Measurements from ENCODE around the gene SLC25A23.

Gene SLC25A23

GRCh38 chr19:6416658-6417405, 42.8 kb downstream of the SLC25A23 start:
- TF ChIP-seq Cebpa-rat (IDR thresholded peaks at IDR 0.05) = no peak
- Histone ChIP-seq H3K27ac (no peak overlapping the region), H3K4me1 (0 out of 2 replicates have a peak, but pooled peaks cover under 1% of the 10 kb centered on the region), H3K36me3 (peaks cover 97% of the 10 kb centered on the region), H3K9ac (no peak overlapping the region), H3K4me2 (no peak overlapping the region), H3K9me3 (no peaks in the 10 kb centered on the region), H3K27me3 (no peaks in the 10 kb centered on the region), H4K20me1 (peaks cover 92% of the 10 kb centered on the region), H3K4me3 (no peak overlapping the region)

DNA sequence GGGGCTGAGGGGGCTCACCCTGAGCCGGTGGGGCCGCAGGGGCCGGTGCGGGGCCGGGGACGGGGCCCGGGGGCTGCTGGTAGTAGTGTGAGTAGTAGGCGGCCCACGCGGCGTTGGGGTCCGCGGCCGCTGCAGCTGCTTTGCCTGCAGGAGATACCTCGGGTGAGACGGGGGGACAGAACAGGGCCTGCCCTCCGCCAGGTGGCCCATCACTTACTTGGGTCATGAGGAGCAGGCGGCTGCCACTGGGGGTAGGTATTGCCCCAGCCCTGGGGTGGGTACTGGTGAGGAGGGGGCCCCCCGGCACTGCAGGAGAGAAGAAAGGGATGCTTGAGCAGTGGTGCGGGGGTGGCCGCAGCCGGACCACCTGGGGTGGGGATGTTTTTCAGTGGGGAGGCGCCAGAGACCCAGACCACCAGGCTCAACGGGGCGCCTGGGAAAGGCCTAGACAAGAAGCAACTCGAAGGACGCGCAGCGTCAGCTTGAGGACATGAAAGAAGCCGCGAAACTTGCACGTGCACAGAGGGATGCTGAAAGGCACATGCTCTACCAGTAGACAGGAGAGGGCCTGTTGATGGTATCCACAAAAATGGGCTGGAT, 43.9 kb downstream of the SLC25A23 start:
- H3K4me3 ChIP-seq = no peak overlapping the region
- no peak overlapping the region for H3K9ac ChIP-seq
- H3K4me1 ChIP-seq = no peaks in the 10 kb centered on the region
- H3K9me3 ChIP-seq = no peaks in the 10 kb centered on the region
- H3K4me2 ChIP-seq = no peak overlapping the region
- no peak overlapping the region for H3K27ac ChIP-seq
- peaks cover 88% of the 10 kb centered on the region for H3K36me3 ChIP-seq
- H3K27me3 ChIP-seq = no peaks in the 10 kb centered on the region
- peaks cover 86% of the 10 kb centered on the region for H4K20me1 ChIP-seq
- TF ChIP-seq Cebpa-rat (IDR thresholded peaks at IDR 0.05) = no peak

DNA sequence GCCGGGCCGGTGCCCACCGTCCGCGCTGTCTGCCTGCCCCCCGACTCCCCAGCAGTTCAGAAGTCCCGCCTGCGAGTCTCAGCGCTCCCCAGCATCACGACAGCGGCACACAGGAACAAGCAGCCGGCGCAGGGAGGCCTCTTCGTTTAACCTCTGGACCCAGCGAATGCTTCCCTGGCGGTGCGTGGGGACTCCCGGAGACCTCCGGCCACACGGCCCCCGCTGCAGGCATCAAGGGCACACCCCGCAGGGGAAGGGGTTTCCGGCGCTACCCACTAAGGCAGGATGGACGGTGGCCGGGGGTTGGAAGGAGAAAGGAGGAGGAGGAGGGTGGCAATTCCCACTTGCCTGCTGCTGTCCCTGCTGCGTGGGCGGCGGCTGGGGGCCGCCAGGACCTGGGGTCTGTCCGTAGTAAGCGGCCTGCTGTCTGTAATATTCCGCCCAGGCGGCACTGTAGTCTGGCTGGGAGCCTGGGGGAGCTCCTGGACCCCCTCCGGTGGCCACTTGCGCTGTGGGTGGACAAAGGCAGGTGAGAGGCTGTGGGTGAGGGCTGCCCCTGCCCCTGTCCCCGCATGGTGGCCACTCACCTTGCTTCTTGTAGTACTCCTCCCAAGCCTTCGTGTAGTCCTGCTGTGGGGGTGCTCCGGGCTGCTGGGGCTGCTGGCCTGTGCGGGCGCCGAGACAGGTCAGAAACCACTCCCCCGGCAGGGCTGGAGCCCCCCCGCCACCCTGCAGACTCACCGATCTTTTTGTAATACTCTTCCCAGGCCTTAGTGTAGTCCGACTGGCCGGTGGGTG, 44.6 kb downstream of the SLC25A23 start:
- Histone ChIP-seq H3K4me1 (no peaks in the 10 kb centered on the region), H3K36me3 (peaks cover 81% of the 10 kb centered on the region), H3K4me2 (no peak overlapping the region), H3K27me3 (no peaks in the 10 kb centered on the region), H3K27ac (no peak overlapping the region), H3K4me3 (no peak overlapping the region), H3K9ac (no peak overlapping the region), H3K9me3 (no peaks in the 10 kb centered on the region), H4K20me1 (peaks cover 79% of the 10 kb centered on the region)
- TF ChIP-seq Cebpa-rat (IDR thresholded peaks at IDR 0.05) = no peak

DNA sequence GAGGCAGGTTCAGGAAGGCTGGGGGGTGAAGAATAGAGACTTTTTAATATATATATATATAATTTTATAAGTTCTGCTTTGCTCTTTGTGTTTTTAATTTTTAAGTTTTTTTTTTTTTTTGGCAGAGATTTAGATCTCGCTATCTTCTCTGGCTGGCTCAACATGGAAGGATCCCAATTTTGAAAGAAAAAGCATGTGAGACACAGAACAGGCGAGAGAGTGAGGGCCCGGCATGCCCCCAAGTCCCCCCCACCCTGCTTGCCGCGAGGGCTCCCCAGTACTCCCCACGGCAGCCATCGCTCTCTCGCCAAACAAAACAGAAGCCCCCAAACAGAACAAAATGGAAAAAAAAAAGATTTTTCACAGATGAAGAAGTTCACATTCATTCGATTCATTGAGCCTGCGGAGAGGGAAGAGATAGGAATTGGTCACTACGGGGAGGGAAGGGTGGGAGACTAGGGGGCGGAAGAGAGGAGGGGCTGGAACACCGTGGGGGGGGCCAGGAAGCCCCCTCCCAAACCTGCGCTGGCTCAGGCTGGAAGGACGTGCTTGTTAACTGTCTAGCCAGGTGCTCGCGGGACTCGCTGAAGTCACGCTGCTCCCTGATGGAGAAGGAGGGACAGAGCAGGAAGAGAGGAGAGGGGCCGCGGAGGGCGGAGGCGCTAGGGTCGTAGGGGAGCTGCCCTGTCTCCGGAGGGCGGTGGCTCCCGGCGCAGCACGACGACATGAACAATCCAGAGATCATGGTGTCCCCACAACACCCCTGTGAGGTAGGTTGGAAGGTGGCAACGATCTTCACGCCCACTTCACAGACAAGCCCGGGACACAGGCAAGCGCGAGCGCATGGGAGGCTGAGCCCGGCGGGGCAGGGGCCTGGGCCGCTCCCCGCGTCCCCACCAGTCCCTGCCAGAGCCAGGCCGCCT, 45.6 kb downstream of the SLC25A23 start:
- Histone ChIP-seq H3K36me3 (peaks cover 71% of the 10 kb centered on the region), H3K4me3 (no peak overlapping the region), H3K4me1 (no peaks in the 10 kb centered on the region), H3K4me2 (no peak overlapping the region), H4K20me1 (peaks cover 69% of the 10 kb centered on the region), H3K9ac (no peak overlapping the region), H3K9me3 (no peaks in the 10 kb centered on the region), H3K27me3 (no peaks in the 10 kb centered on the region), H3K27ac (no peak overlapping the region)
- no peak for TF ChIP-seq Cebpa-rat (IDR thresholded peaks at IDR 0.05)

GRCh38 chr19:6413291-6413690, 46.3 kb downstream of the SLC25A23 start:
- Histone ChIP-seq H3K36me3 (peaks cover 64% of the 10 kb centered on the region), H3K9ac (no peak overlapping the region), H4K20me1 (peaks cover 62% of the 10 kb centered on the region), H3K27ac (no peak overlapping the region), H3K4me3 (no peak overlapping the region), H3K4me2 (no peak overlapping the region), H3K9me3 (no peaks in the 10 kb centered on the region), H3K27me3 (no peaks in the 10 kb centered on the region), H3K4me1 (no peaks in the 10 kb centered on the region)
- TF ChIP-seq Cebpa-rat (IDR thresholded peaks at IDR 0.05) = no peak

DNA sequence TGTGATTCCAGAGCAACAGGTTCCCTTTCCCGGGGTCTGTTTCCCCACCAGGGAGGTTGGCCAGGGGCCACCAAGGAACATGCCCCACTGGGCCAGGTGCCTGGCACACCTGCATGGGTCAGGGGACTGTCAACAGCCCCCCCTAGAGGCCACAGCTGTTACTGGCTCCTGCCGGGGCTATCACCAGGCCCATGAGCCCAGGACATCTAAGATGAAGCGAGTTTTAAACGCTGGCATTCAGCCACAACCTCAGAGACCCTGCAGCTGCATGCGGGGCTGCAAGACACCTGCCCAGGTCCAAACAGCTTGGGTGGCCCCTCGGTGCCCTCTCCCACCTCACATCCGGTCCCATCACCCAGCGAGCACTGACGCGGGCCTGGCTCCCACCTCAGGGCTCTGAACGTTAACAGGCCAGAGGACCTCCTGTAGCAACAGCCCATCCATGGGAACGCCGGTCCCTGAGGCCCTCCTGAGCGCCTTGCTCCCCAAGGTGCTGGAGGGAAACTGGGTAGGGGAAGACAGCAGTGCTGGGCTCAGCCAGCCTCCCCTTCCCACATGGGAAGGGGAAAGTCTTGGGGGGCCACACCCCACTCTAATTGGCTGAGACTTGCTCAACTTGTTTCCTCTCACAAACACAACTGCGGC, 47.0 kb downstream of the SLC25A23 start:
- Histone ChIP-seq H4K20me1 (peaks cover 54% of the 10 kb centered on the region), H3K9me3 (no peaks in the 10 kb centered on the region), H3K36me3 (peaks cover 57% of the 10 kb centered on the region), H3K9ac (no peak overlapping the region), H3K4me1 (no peaks in the 10 kb centered on the region), H3K4me3 (no peak overlapping the region), H3K27ac (no peak overlapping the region), H3K27me3 (no peaks in the 10 kb centered on the region), H3K4me2 (no peak overlapping the region)
- TF ChIP-seq Cebpa-rat (IDR thresholded peaks at IDR 0.05) = no peak

GRCh38 chr19:6412061-6412446, 47.5 kb downstream of the SLC25A23 start:
- Histone ChIP-seq H3K4me3 (no peak overlapping the region), H3K27ac (no peak overlapping the region), H3K27me3 (no peaks in the 10 kb centered on the region), H3K36me3 (peaks cover 52% of the 10 kb centered on the region), H3K9me3 (no peaks in the 10 kb centered on the region), H3K4me2 (no peak overlapping the region), H4K20me1 (peaks cover 49% of the 10 kb centered on the region), H3K9ac (no peak overlapping the region), H3K4me1 (no peaks in the 10 kb centered on the region)
- no peak for TF ChIP-seq Cebpa-rat (IDR thresholded peaks at IDR 0.05)

DNA sequence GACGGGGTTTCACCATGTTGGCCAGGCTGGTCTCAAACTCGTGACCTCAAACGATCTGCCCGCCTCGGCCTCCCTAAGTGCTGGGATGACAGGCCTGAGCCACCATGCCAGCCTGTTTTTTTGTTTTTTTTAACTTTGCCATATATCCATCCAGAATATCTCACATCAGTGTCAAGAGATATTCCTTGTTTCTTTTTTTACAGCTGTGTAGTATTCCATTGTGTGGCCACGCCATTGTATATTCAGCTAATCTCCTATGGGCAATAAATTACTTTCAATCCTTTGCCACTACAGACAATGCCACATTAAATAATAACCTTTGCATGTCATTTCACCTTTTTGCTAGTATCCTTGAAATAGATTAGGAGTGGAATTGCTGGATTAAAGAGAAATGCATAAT, 50.2 kb downstream of the SLC25A23 start:
- no peaks in the 10 kb centered on the region for H3K4me1 ChIP-seq
- no peak overlapping the region for H3K9ac ChIP-seq
- H4K20me1 ChIP-seq = peaks cover 23% of the 10 kb centered on the region
- TF ChIP-seq Cebpa-rat (IDR thresholded peaks at IDR 0.05) = no peak
- no peak overlapping the region for H3K27ac ChIP-seq
- no peak overlapping the region for H3K4me3 ChIP-seq
- H3K27me3 ChIP-seq = no peaks in the 10 kb centered on the region
- no peak overlapping the region for H3K4me2 ChIP-seq
- H3K36me3 ChIP-seq = peaks cover 25% of the 10 kb centered on the region
- H3K9me3 ChIP-seq = no peaks in the 10 kb centered on the region

DNA sequence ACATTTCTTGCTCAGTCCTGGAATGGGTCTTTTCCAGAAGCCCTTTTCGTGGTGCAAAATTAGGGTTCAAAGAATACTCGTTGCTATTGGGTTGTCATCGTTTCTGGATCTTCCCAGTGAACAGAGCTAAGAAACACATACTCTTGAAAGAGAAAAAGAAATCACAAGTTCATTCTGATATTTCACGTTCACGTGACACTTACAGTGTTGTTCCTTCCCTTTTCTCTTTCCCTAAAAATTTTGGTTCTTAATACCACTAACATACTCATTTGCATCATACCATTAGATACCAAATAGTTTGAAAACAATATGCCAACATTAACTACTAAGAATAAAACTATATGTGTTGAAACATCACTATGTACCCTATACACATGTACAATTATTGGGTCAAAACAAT, 53.2 kb downstream of the SLC25A23 start:
- Histone ChIP-seq H3K4me2 (no peak overlapping the region), H3K4me1 (peaks cover 10% of the 10 kb centered on the region; the same call in 1 of the 2 replicates), H3K4me3 (no peak overlapping the region), H3K9me3 (no peaks in the 10 kb centered on the region), H3K9ac (no peak overlapping the region), H3K27ac (no peak overlapping the region), H3K27me3 (no peaks in the 10 kb centered on the region), H3K36me3 (no peaks in the 10 kb centered on the region), H4K20me1 (0 out of 2 replicates have a peak, but pooled peaks cover under 1% of the 10 kb centered on the region)
- TF ChIP-seq Cebpa-rat (IDR thresholded peaks at IDR 0.05) = no peak
